Measurements from ENCODE around the gene SPATA31A5. TPM values are rescaled to one million over a fixed set of nuclear protein-coding genes. Genes with fewer than 3 reads are reported as not detected.
"Not testable (repeated sequence)": the region's sequence is repeated elsewhere in the genome, so short reads cannot be mapped to it uniquely, and the experiment has no call there.

The SPATA31A5 gene
- total RNA-seq, result not detected
- not detected for polyA plus RNA-seq

- DNase-seq; H3K27ac ChIP-seq; H3K4me1 ChIP-seq; H3K27me3 ChIP-seq; intact Hi-C loops (cut with DNase I); ATAC-seq; H3K36me3 ChIP-seq; FAIRE-seq; H3K9me3 ChIP-seq; H3K4me3 ChIP-seq: not testable (repeated sequence)
- WGBS, 2 donors, result no CpG with 5 or more reads among the region's 7 CpGs
Measured at GRCh38 chr9:60914107-60914506, at the start of gene SPATA31A5. Gene SPATA31A5, plus strand, starts transcription at chr9:60914407. Its CDS starts 29 bp downstream, at chr9:60914436.

GRCh38 chr9:60962990-60963350, 48.8 kb downstream of the SPATA31A5 start:
- H3K27ac ChIP-seq; H3K36me3 ChIP-seq; H3K4me3 ChIP-seq; intact Hi-C loops (cut with DNase I); DNase-seq; H3K27me3 ChIP-seq; FAIRE-seq; H3K9me3 ChIP-seq; H3K4me1 ChIP-seq: not testable (repeated sequence)
- no CpG with 5 or more reads among the region's 1 CpG for WGBS, 2 donors
- ATAC-seq, result peak in 1 of 4 donors; percentile 49

GRCh38 chr9:60966382-60966781, 52.2 kb downstream of the SPATA31A5 start:
- ATAC-seq; H3K36me3 ChIP-seq; DNase-seq; intact Hi-C loops (cut with DNase I); H3K4me1 ChIP-seq; H3K27me3 ChIP-seq; H3K9me3 ChIP-seq; H3K4me3 ChIP-seq; FAIRE-seq; H3K27ac ChIP-seq: not testable (repeated sequence)

All from pancreas (tissue), 10 donors.